GM12878 (cell line): ENCODE measurements around the gene LMTK2. TPM values are rescaled to one million over a fixed set of nuclear protein-coding genes. Genes with fewer than 3 reads are reported as not detected.

Experiments used
- ATAC-seq: fragments of 200-7000 bp; cut with Tn5 transposase; 3 replicates; pipeline ENCODE4 v1.9.1; 2020; ENCODE audit warnings: mild to moderate bottlenecking, moderate library complexity
- BruUV-seq: library from RNA; stranded (reverse); fragments of 400-500 nt; replicated peaks from 2 replicates; lab custom pipeline; 2021; lab: Mats Ljungman, UMichigan
- CTCF ChIA-PET: fragments of 300-600 bp; sonication (Branson Sonifier 250); formaldehyde crosslinking; extraction: SDS; loops from one replicate; lab custom pipeline; 2021; ENCODE audit warnings: inconsistent platforms; lab: Yijun Ruan, JAX
- POLR2A ChIA-PET: fragments of 350-600 bp; formaldehyde crosslinking; extraction: SDS; loops from one replicate; lab custom pipeline; 2021; ENCODE audit warnings: inconsistent platforms; lab: Charles Lee
- RAD21 ChIA-PET: fragments of 300-600 bp; sonication (Branson Sonifier 250); formaldehyde crosslinking; loops from one replicate; lab custom pipeline; 2023; ENCODE audit warnings: antibody characterized with exemption; ENCODE audit not compliant: unreplicated experiment; lab: Charles Lee
- SMC1A ChIA-PET: fragments of 300-600 bp; sonication (Branson Sonifier 250); formaldehyde crosslinking; loops from one replicate; lab custom pipeline; 2023; ENCODE audit not compliant: unreplicated experiment, uncharacterized antibody; lab: Charles Lee
- DNase-seq: peaks from one replicate; pipeline ENCODE4 v3.0.0-alpha.2; 2011; ENCODE audit warnings: low read depth, low spot score
- FAIRE-seq: peaks from 3 replicates; lab custom pipeline; 2011; peaks lifted over from hg19 to GRCh38; lab: Jason Lieb, UNC
- H2AFZ ChIP-seq: 2 replicates; pipeline ENCODE4 v1.6.0; 2011; ENCODE audit warnings: low read depth, low read length, control low read depth; ENCODE audit not compliant: control insufficient read depth
- H3K27ac ChIP-seq: 2 replicates; pipeline ENCODE4 v1.5.1; 2011; ENCODE audit warnings: control low read depth; ENCODE audit not compliant: control insufficient read depth, insufficient read depth
- H3K27me3 ChIP-seq, 2 experiments: replicated peaks in 1 of 2; 2 replicates each; pipeline versions ENCODE4 v1.6.0 to v1.6.1; 2011; ENCODE audit warnings: low read length in 1 of 2; ENCODE audit not compliant: control insufficient read depth in 2 of 2, insufficient read depth in 2 of 2
- H3K36me3 ChIP-seq, 2 experiments: 2 replicates each; pipeline ENCODE4 v1.5.1; 2011; ENCODE audit warnings: low read length in 1 of 2; ENCODE audit not compliant: control insufficient read depth in 2 of 2, insufficient read depth in 2 of 2
- H3K4me1 ChIP-seq: 2 replicates; pipeline ENCODE4 v1.6.1; 2011; ENCODE audit warnings: mild to moderate bottlenecking, low read length, moderate library complexity, mixed read lengths; ENCODE audit not compliant: control insufficient read depth, insufficient read depth
- H3K4me2 ChIP-seq: 2 replicates; pipeline ENCODE4 v1.6.0; 2011; ENCODE audit warnings: control low read depth; ENCODE audit not compliant: control insufficient read depth, insufficient read depth
- H3K4me3 ChIP-seq: fragments of 200-600 bp; sonication (generic); 2 replicates; pipeline ENCODE4 v1.5.1; 2016
- H3K79me2 ChIP-seq: 2 replicates; pipeline ENCODE4 v1.6.0; 2011; ENCODE audit warnings: low read length; ENCODE audit not compliant: control insufficient read depth, insufficient read depth
- H3K9ac ChIP-seq: 2 replicates; pipeline ENCODE4 v1.8.0; 2011; ENCODE audit warnings: low read length, control low read depth, mixed read lengths; ENCODE audit not compliant: control insufficient read depth, insufficient read depth
- H3K9me3 ChIP-seq: replicated peaks from 3 replicates; pipeline ENCODE4 v1.5.1; 2011; ENCODE audit warnings: mild to moderate bottlenecking, low read length; ENCODE audit not compliant: control insufficient read depth, insufficient read depth
- H4K20me1 ChIP-seq: 2 replicates; pipeline ENCODE4 v1.6.0; 2011; ENCODE audit not compliant: control insufficient read depth, insufficient read depth
- ATF7 ChIP-seq: fragments of 450-650 bp; IDR thresholded peaks from 2 replicates; pipeline ENCODE4 v1.6.1; 2016; ENCODE audit warnings: low read depth, mild to moderate bottlenecking
- BACH1 ChIP-seq: fragments of 450-650 bp; IDR thresholded peaks from 2 replicates; pipeline ENCODE4 v1.6.1; 2017; ENCODE audit warnings: mild to moderate bottlenecking, borderline replicate concordance
- BMI1 ChIP-seq: fragments of 450-650 bp; IDR thresholded peaks from 2 replicates; pipeline ENCODE4 v1.6.1; 2016; ENCODE audit warnings: mild to moderate bottlenecking, moderate library complexity, borderline replicate concordance
- CBFB ChIP-seq: IDR thresholded peaks from 2 replicates; pipeline ENCODE4 v1.6.1; 2016; ENCODE audit warnings: antibody characterized with exemption, low read depth
- CBX3 ChIP-seq: fragments of 200-600 bp; sonication (generic); IDR thresholded peaks from 2 replicates; pipeline ENCODE4 v1.6.1; 2016; ENCODE audit warnings: low read depth, borderline replicate concordance
- CEBPB ChIP-seq, 2 experiments: fragments of 150-350 bp in 1 of 2; IDR thresholded peaks; 2 replicates each; pipeline ENCODE4 v1.6.1; 2012 to 2014; ENCODE audit warnings: low read depth in 2 of 2, low read length in 2 of 2, borderline replicate concordance in 1 of 2, inconsistent platforms in 1 of 2
- DPF2 ChIP-seq: fragments of 450-650 bp; IDR thresholded peaks from 2 replicates; pipeline ENCODE4 v1.6.1; 2017; ENCODE audit warnings: mild to moderate bottlenecking
- EGR1 ChIP-seq, 2 experiments: IDR thresholded peaks; 1 replicate in 1 of 2; 2 replicates in 1 of 2; pipeline ENCODE4 v1.6.1; 2011 to 2012; ENCODE audit warnings: low read depth in 2 of 2, low read length in 2 of 2, borderline replicate concordance in 1 of 2, mild to moderate bottlenecking in 1 of 2, moderate library complexity in 1 of 2
- ESRRA ChIP-seq: IDR thresholded peaks from 2 replicates; pipeline ENCODE4 v1.6.1; 2012; ENCODE audit warnings: mild to moderate bottlenecking, low read length, improper control_type of control experiment
- ETV6 ChIP-seq, 2 experiments: fragments of 450-650 bp in 1 of 2; IDR thresholded peaks in 1 of 2; conservative IDR thresholded peaks in 1 of 2; 2 replicates each; pipeline ENCODE4 v1.6.1; 2014; ENCODE audit warnings: antibody characterized with exemption in 1 of 2, borderline replicate concordance in 1 of 2, low read depth in 1 of 2, mild to moderate bottlenecking in 1 of 2, moderate library complexity in 1 of 2
- GABPA ChIP-seq: IDR thresholded peaks from 2 replicates; pipeline ENCODE4 v1.6.1; 2014; ENCODE audit warnings: antibody characterized with exemption, low read depth, mild to moderate bottlenecking, inconsistent platforms
- NFXL1 ChIP-seq: fragments of 450-650 bp; IDR thresholded peaks from 2 replicates; pipeline ENCODE4 v1.6.1; 2017; ENCODE audit warnings: antibody characterized with exemption, mild to moderate bottlenecking, borderline replicate concordance
- NFYB ChIP-seq: IDR thresholded peaks from 2 replicates; pipeline ENCODE4 v1.6.1; 2011; ENCODE audit warnings: low read depth, mild to moderate bottlenecking, low read length, improper control_type of control experiment, moderate library complexity; ENCODE audit not compliant: insufficient read depth
- POLR2AphosphoS2 ChIP-seq: IDR thresholded peaks from 2 replicates; pipeline ENCODE4 v1.6.1; 2011; ENCODE audit warnings: low read depth, mild to moderate bottlenecking, low read length, improper control_type of control experiment, moderate library complexity
- RCOR1 ChIP-seq: conservative IDR thresholded peaks from 2 replicates; pipeline ENCODE4 v1.6.1; 2012; ENCODE audit warnings: low read depth, low read length, improper control_type of control experiment
- STAT3 ChIP-seq: IDR thresholded peaks from 2 replicates; pipeline ENCODE4 v1.6.1; 2011; ENCODE audit warnings: low read depth, low read length, improper control_type of control experiment
- SUZ12 ChIP-seq: fragments of 200-600 bp; sonication (generic); IDR thresholded peaks from one replicate; pipeline ENCODE4 v1.6.1; 2018; ENCODE audit warnings: antibody characterized with exemption, mild to moderate bottlenecking; ENCODE audit not compliant: unreplicated experiment
- YY1 ChIP-seq: IDR thresholded peaks from 2 replicates; pipeline ENCODE4 v1.6.1; 2011; ENCODE audit warnings: low read depth, mild to moderate bottlenecking, low read length
- ZNF24 ChIP-seq: fragments of 450-650 bp; IDR thresholded peaks from 2 replicates; pipeline ENCODE4 v1.6.1; 2017; ENCODE audit warnings: antibody characterized with exemption, mild to moderate bottlenecking
- WGBS: methylation state at CpG from one replicate; pipeline ENCODE4 v1.1.6; 2016; ENCODE audit warnings: low lambda C conversion rate; ENCODE audit not compliant: insufficient replicate concordance, insufficient coverage; ENCODE audit errors: missing lambda C conversion rate; 5-methylcytosine and 5-hydroxymethylcytosine counted together
- in situ Hi-C: fragments of 300-500 bp; cut with MboI; formaldehyde crosslinking; loops from 9 replicates; pipeline ENCODE4 v1.14.3; 2018; ENCODE audit warnings: mixed read lengths
- intact Hi-C: fragments of 100-400 bp; cut with micrococcal nuclease; formaldehyde crosslinking; loops from one replicate; pipeline ENCODE4 v1.14.2; 2022; ENCODE audit not compliant: unreplicated experiment
- polyA plus RNA-seq, 11 experiments: library from polyadenylated mRNA; depleted of rRNA in 4 of 11; unstranded in 6 of 11; stranded (reverse) in 5 of 11; fragments of >200 nt; fragmentation: Nextera tagmentation in 4 of 11; fragmentation: Illumina TruSeq in 1 of 11; extraction: Ambion mirVana in 4 of 11; extraction: Trizol in 1 of 11; gene quantifications; 1 replicate in 1 of 11; 2 replicates in 10 of 11; pipeline versions ENCODE4 v1.2.1 to v1.2.3, GENCODE V29; 2011 to 2016; ENCODE audit warnings: inconsistent platforms in 2 of 11, missing spikeins in 2 of 11, low read depth in 1 of 11
- total RNA-seq, 4 experiments: library from RNA; depleted of rRNA in 3 of 4; stranded (reverse); fragments of >200 nt in 3 of 4; fragmentation: Illumina TruSeq in 1 of 4; extraction: Trizol in 1 of 4; gene quantifications; 2 replicates each; pipeline versions ENCODE4 v1.2.1 to v1.2.3, GENCODE V29; 2013 to 2021
- TF ChIP-seq, protein P1 (sequence below): fragments of 450-650 bp; IDR thresholded peaks from 2 replicates; pipeline ENCODE4 v1.6.1; 2017; ENCODE audit warnings: borderline replicate concordance

The LMTK2 gene
- total and polyA plus RNA-seq, 10 of the 15 experiments (the other 5 are each of a cell fraction or from before 2014, with no cell fraction given): 0.68 to 8.7 (median 4.6) TPM

DNA sequence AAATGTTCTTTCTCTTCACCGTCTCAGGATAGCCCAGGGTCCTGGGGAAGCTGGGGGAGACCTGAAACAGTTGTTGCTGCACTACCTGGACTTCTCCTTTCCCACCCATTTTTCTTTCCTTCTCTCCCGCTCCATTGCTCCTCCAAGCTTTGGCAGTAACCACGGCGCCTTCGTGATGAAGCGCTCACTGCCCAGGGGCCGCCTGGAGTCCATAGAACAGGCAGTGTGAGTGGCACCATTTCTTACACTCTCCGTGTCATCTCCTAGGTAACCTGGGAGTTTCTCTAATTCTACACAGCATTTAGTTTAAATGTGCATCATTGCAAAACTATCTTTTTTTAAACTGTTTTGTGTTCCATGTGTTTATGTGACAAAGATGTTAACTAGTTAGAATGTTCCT, 64.3 kb downstream of the LMTK2 start:
- Histone ChIP-seq H4K20me1 (no peaks in the 10 kb centered on the region), H3K4me1 (no peaks in the 10 kb centered on the region), H3K9me3 (no peaks in the 10 kb centered on the region), H3K27ac (no peak overlapping the region), H3K9ac (no peak overlapping the region), H3K4me2 (no peak overlapping the region), H2AFZ (no peak overlapping the region), H3K27me3 (no peaks in the 10 kb centered on the region), H3K4me3 (no peak overlapping the region), H3K79me2 (no peaks in the 10 kb centered on the region), H3K36me3 (no peaks in the 10 kb centered on the region; a peak in 3 of 4 replicates)
- ChIA-PET POLR2A (no interaction called here), SMC1A (interaction anchor here (1.3 kb wide), 1 partner anchor 150 kb away, joined by 6 read pairs; no protein-coding TSS in a partner anchor), CTCF (interaction anchor here (2.0 kb wide), 1 partner anchor 149 kb away, joined by 7 read pairs; no protein-coding TSS in a partner anchor), RAD21 (interaction anchor here (1.8 kb wide), 1 partner anchor 149 kb away, joined by 4 read pairs; no protein-coding TSS in a partner anchor)
- 91% methylated on average over 7 of the region's 8 CpGs for whole genome bisulfite sequencing
- FAIRE-seq: no peak
- DNase-seq: no peak
- BruUV-seq: no TSS peak
- TF ChIP-seq BMI1 (no peak), POLR2AphosphoS2 (no peak), NFXL1 (no peak), ZNF24 (no peak), SUZ12 (no peak), ESRRA (no peak), CEBPB (IDR thresholded peaks at IDR 0.05; ENCODE audit: borderline replicate concordance in 1 of 2, low read depth in 2 of 2, low read length in 2 of 2) (no peak), CBFB (no peak), BACH1 (no peak), YY1 (no peak), DPF2 (no peak), ATF7 (no peak), EGR1 (IDR thresholded peaks at IDR 0.05; ENCODE audit: borderline replicate concordance in 1 of 2, low read depth in 2 of 2, low read length in 2 of 2) (no peak), GABPA (no peak), NFYB (no peak), CBX3 (no peak), RCOR1 (no peak), STAT3 (no peak), ETV6 (conservative IDR thresholded peaks at IDR 0.05 in 1 of 2, IDR thresholded peaks at IDR 0.05 in 1 of 2; ENCODE audit: borderline replicate concordance in 1 of 2, low read depth in 1 of 2) (no peak)
- TF ChIP-seq, protein P1, sequence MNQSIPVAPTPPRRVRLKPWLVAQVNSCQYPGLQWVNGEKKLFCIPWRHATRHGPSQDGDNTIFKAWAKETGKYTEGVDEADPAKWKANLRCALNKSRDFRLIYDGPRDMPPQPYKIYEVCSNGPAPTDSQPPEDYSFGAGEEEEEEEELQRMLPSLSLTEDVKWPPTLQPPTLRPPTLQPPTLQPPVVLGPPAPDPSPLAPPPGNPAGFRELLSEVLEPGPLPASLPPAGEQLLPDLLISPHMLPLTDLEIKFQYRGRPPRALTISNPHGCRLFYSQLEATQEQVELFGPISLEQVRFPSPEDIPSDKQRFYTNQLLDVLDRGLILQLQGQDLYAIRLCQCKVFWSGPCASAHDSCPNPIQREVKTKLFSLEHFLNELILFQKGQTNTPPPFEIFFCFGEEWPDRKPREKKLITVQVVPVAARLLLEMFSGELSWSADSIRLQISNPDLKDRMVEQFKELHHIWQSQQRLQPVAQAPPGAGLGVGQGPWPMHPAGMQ: no peak
- in situ Hi-C loops (no loop called here), intact Hi-C loops (no loop called here)
- ATAC-seq: no peak
